ENCODE data around the gene RPS6KA3. TPM values are rescaled to one million over a fixed set of nuclear protein-coding genes. Genes with fewer than 3 reads are reported as not detected.
A peak's percentile ranks its signal among the peaks of the same experiment; 100 is the strongest.

The RPS6KA3 gene
- total RNA-seq, 1 donor from 2014 or later: 64.5 TPM

DNA sequence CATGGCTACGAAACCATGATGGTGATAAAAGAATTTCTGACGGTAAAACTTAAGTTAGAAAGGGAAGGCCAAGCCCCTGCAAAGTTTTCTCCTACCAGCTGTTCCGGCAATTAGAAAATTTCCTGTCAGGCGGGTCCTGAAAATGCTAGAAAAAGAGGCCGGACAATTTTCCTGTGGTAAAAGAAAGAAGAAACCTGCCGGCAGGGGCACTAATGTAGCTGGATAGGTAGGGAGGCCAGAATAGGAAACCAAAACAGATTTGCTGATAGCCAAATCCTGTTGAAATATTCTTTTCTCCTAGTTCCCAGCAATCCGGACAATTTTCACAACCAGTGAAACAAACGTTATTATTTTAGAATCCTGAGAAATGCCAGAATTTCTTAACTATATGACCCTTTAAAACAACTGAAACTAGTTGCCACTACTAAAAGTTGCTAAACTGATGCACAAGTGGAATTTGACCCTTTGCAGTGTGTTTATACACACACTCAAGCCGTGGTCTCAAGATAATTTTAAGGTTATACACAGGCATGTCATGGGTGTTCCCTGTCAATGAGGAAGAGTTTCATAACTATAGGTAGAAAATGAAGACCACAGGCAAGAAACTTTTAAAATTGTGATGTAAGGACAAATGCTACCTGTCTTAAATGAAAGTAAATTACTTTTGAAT lies 47.7 kb downstream of the RPS6KA3 start:
- TF ChIP-seq, protein P1, sequence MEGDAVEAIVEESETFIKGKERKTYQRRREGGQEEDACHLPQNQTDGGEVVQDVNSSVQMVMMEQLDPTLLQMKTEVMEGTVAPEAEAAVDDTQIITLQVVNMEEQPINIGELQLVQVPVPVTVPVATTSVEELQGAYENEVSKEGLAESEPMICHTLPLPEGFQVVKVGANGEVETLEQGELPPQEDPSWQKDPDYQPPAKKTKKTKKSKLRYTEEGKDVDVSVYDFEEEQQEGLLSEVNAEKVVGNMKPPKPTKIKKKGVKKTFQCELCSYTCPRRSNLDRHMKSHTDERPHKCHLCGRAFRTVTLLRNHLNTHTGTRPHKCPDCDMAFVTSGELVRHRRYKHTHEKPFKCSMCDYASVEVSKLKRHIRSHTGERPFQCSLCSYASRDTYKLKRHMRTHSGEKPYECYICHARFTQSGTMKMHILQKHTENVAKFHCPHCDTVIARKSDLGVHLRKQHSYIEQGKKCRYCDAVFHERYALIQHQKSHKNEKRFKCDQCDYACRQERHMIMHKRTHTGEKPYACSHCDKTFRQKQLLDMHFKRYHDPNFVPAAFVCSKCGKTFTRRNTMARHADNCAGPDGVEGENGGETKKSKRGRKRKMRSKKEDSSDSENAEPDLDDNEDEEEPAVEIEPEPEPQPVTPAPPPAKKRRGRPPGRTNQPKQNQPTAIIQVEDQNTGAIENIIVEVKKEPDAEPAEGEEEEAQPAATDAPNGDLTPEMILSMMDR (IDR thresholded peaks at IDR 0.05): no peak
- no peak for ATAC-seq

DNA sequence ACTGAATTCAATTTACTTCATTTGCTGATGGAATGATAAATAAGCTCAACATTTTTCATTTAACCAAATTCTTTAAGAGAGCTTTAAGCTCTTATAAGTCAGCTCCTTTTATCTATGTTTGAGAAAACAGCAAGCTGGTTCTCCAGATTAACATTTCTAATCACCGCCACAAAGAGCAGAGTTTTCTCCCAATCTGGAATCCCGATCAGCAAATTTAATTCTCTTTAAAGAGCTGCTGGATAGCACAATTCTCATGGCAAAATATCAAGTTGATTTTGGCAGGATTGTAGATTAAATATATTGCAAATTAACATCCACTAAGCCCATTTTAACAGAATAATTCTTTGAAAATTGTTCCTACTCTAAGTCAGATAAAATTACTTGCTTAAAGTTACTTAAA lies 48.8 kb downstream of the RPS6KA3 start:
- Histone ChIP-seq H3K4me1 (no peaks in the 10 kb centered on the region), H3K27ac (peak overlapping the region; percentile 31), H3K36me3 (no peaks in the 10 kb centered on the region), H3K4me3 (peak overlapping the region; percentile 32), H3K27me3 (ENCODE audit: low read depth) (no peaks in the 10 kb centered on the region), H3K9me3 (no peaks in the 10 kb centered on the region)
- DNase-seq (no peak), ATAC-seq (no peak)
- TF ChIP-seq, protein P1 (IDR thresholded peaks at IDR 0.05): no peak
- intact Hi-C loops (cut with DNase I): no loop called here

More for the DNA sequence above, 47.7 kb downstream of the RPS6KA3 start:
- Histone ChIP-seq H3K27ac (no peak overlapping the region), H3K4me1 (no peaks in the 10 kb centered on the region), H3K9me3 (no peaks in the 10 kb centered on the region), H3K27me3 (ENCODE audit: low read depth) (no peaks in the 10 kb centered on the region), H3K36me3 (no peaks in the 10 kb centered on the region), H3K4me3 (peak overlapping the region; percentile 32)
- DNase-seq: no peak
- intact Hi-C loops (cut with DNase I): no loop called here

DNA sequence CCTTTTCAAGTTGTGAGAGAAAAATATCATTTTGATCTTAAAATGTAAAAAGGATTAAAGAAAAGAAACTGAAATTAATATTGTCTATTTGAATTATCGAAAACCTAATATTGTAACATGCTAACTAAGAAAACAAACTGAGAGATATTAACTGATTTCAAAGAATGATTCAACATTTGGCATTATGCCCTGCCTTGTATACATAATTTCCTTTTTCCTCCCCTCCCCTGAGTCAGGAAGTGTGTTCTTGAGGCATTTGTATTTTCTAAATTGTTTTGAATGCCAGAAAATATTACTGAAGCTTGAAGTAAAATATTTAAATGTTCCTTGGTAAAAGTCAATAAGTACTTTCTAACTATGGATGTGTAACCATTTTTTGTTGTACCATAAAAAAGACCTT lies 49.4 kb downstream of the RPS6KA3 start:
- Histone ChIP-seq H3K4me3 (peak overlapping the region; percentile 32), H3K36me3 (no peaks in the 10 kb centered on the region), H3K27ac (peak overlapping the region; percentile 9), H3K9me3 (no peaks in the 10 kb centered on the region), H3K4me1 (no peaks in the 10 kb centered on the region), H3K27me3 (ENCODE audit: low read depth) (no peaks in the 10 kb centered on the region)
- TF ChIP-seq, protein P1 (IDR thresholded peaks at IDR 0.05): no peak
- DNase-seq: no peak
- intact Hi-C loops (cut with DNase I): no loop called here
- ATAC-seq: peak in 1 of 2 donors; percentile 39

DNA sequence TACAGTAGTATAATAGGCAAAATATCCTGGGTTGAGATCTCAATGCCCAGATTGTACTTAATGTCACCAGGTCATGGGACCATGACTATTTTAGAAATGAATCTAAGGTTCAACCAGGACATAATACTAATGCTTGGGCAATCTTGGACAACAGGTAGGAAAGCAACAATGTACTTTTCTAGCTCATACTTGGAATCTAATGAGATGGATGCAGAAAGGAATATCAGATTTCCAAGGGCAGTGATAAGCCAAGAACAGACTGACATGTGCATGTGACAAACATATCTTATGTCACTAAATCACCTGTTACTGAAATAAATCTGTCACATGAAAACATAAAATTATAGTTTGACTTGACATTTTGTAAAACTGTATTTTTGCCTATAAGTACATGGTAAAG lies 51.1 kb downstream of the RPS6KA3 start:
- no peak overlapping the region for H3K27ac ChIP-seq
- no peak for DNase-seq
- H3K27me3 ChIP-seq (ENCODE audit: low read depth): no peaks in the 10 kb centered on the region
- peaks cover 4% of the 10 kb centered on the region for H3K4me1 ChIP-seq
- no peaks in the 10 kb centered on the region for H3K9me3 ChIP-seq
- no peak for ATAC-seq
- no peak overlapping the region for H3K4me3 ChIP-seq
- TF ChIP-seq, protein P1 (IDR thresholded peaks at IDR 0.05): no peak
- intact Hi-C loops (cut with DNase I): no loop called here
- H3K36me3 ChIP-seq: no peaks in the 10 kb centered on the region

DNA sequence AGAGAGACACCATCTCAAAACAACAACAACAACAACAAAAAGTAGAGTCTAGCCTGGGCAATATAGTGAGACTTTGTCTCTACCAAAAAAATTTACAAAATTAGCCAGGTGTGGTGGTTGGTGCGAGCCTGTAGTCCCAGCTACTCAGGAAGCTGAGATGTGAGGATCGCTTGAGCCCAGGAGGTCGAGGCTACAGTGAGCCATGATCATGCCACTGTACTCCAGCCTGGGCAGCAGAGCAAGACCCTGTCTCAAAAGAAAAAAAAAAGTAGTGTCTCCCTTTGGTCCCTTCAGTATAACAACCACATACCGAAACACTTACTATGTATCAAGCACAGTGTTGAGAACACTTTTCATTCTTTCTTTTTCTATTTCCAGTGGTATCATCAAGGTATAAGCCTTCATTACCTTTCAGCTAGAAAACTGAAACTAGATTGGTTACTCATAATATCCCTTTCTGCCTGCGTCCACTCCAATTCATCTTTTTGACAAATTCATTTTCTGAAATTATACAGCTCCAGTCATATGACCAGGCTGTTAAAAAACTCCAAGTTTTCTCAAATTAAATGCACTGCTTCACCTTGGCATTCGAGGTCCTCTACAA lies 54.1 kb downstream of the RPS6KA3 start:
- H3K9me3 ChIP-seq: no peaks in the 10 kb centered on the region
- intact Hi-C loops (cut with DNase I): no loop called here
- H3K27me3 ChIP-seq (ENCODE audit: low read depth): no peaks in the 10 kb centered on the region
- H3K4me1 ChIP-seq: peaks cover 5% of the 10 kb centered on the region
- no peak overlapping the region for H3K4me3 ChIP-seq
- H3K36me3 ChIP-seq: peaks cover 13% of the 10 kb centered on the region
- DNase-seq (no peak), ATAC-seq (no peak)
- TF ChIP-seq, protein P1 (IDR thresholded peaks at IDR 0.05): no peak
- no peak overlapping the region for H3K27ac ChIP-seq

All from lower lobe of right lung (tissue), 2 donors.